Duodenal mucosa (tissue), 2 donors: Measurements from ENCODE around the gene CLEC9A.

Experiments
- H3K27ac ChIP-seq: one replicate; pipeline ENCODE4 v1.7.0; 2013; ENCODE audit warnings: low read depth, low read length
- H3K27me3 ChIP-seq, 2 donors: one replicate each; pipeline ENCODE4 v1.7.0; 2013; ENCODE audit warnings: low read length in 2 of 2, control low read depth in 1 of 2; ENCODE audit not compliant: insufficient read depth in 2 of 2, control insufficient read depth in 1 of 2
- H3K36me3 ChIP-seq, 2 donors: one replicate each; pipeline ENCODE4 v1.7.0; 2013; ENCODE audit warnings: low read length in 2 of 2, control low read depth in 1 of 2; ENCODE audit not compliant: insufficient read depth in 2 of 2, control insufficient read depth in 1 of 2
- H3K4me1 ChIP-seq, 2 donors: one replicate each; pipeline ENCODE4 v1.7.0; 2013; ENCODE audit warnings: low read length in 2 of 2, control low read depth in 1 of 2; ENCODE audit not compliant: insufficient read depth in 2 of 2, control insufficient read depth in 1 of 2
- H3K4me3 ChIP-seq, 2 donors: one replicate each; pipeline ENCODE4 v1.7.0; 2013; ENCODE audit warnings: low read length in 2 of 2, low read depth in 1 of 2
- H3K9ac ChIP-seq, 2 donors: one replicate each; pipeline ENCODE4 v1.7.0; 2013; ENCODE audit warnings: low read length in 2 of 2, low read depth in 1 of 2
- H3K9me3 ChIP-seq, 2 donors: one replicate each; pipeline ENCODE4 v1.7.0; 2013; ENCODE audit warnings: low read length in 2 of 2, control low read depth in 1 of 2; ENCODE audit not compliant: control insufficient read depth in 1 of 2

CLEC9A gene

DNA sequence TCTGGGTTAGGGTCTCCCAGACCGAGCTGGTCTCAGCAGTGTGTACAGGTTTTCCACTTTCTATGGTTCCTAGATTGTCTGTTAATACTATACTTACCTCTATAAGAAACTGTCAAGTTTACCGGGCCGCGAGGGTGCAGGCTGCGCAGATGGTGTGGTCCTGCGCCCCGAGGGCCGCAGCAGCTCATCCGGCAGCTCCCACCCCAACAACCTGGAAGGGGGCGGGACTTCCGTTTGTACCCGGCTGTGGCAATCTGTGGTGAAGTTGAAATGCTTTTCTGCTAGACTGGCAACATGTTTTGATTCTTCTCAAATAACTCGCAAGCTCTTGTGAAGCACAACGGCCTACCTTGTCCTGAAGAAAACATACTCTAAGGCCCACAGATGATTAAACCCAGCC is at the start of gene CLEC9A:
CLEC9A (plus strand) TSS at position 237 of the 400 bp plus-strand sequence. CDS start 22,006 bp downstream, outside the sequence.
- Histone ChIP-seq H3K4me3 (no peak within 1 kb of the TSS), H3K9me3 (no peaks in the 10 kb centered on the region), H3K4me1 (no peaks in the 10 kb centered on the region), H3K27ac (no peak within 1 kb of the TSS), H3K9ac (no peak within 1 kb of the TSS), H3K36me3 (no peaks in the 10 kb centered on the region), H3K27me3 (no peaks in the 10 kb centered on the region)

DNA sequence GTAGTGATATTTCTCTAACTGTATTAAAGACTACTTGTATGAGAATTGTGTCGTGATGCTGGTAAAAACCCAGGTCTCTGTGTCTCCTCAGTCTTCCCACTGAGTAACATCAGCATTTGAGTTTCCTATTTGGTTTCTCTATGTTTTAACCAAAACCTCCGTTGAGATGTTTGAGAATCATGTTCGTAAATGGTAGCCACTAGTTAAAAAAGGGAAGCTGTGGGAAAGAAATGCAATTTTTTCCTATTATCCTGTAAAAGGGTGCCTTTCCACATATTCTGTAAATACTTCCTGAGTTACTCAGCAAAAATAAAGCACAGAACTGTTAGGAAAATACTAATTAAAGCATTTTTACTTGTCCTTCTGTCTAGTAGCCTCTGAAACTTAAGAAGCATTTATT is 38.6 kb upstream of the CLEC9A start:
- Histone ChIP-seq H3K36me3 (no peaks in the 10 kb centered on the region), H3K4me3 (no peak overlapping the region), H3K27ac (no peak overlapping the region), H3K27me3 (no peaks in the 10 kb centered on the region), H3K4me1 (no peaks in the 10 kb centered on the region), H3K9me3 (no peaks in the 10 kb centered on the region), H3K9ac (no peak overlapping the region)

DNA sequence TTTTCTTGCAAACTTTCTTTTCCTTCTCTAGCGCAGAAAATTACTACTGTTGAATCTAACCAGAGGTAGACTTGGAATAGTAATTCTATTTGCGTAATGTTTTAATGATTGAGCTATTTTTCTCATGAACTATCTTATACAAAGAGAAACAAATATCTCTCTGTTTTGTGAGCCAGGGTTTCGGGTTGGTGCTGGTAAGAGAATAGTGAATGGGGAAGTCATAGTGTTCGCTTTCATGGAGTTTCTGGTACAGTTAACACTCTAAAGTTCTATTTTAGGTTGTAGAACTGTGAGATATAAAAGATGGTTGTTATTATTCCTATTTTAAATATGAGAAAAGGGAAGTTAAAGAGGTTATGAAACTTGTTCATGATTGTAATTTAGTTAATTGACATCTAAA is 38.2 kb upstream of the CLEC9A start:
- Histone ChIP-seq H3K27me3 (no peaks in the 10 kb centered on the region), H3K9ac (no peak overlapping the region), H3K27ac (no peak overlapping the region), H3K36me3 (no peaks in the 10 kb centered on the region), H3K4me3 (no peak overlapping the region), H3K4me1 (no peaks in the 10 kb centered on the region), H3K9me3 (no peaks in the 10 kb centered on the region)

DNA sequence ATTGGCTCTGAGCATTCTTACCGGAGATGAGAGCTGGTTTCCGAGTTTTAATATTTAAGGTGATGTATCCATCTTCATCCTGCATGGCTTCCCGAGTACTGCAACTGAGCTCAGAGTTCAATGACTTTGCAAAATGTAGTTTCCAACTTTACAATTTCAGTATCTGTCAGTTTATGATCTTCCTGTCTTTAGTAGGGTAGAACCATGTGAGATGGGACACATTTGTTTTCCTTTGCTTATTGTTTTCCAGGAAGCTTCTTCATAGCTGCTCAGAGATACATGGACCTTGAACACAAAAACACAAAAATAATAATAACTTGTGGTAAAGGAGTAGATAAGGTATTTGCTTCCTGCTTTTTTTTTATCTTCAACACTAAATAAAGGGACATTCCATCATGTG is 31.5 kb upstream of the CLEC9A start, which contains the start of gene CLEC1B:
CLEC1B (minus strand) TSS at position 106 of the 400 bp plus-strand sequence; CDS start at position 85, 21 bp downstream.
- no peaks in the 10 kb centered on the region for H3K36me3 ChIP-seq
- H3K9me3 ChIP-seq, result no peaks in the 10 kb centered on the region
- no peak within 1 kb of the TSS for H3K4me3 ChIP-seq
- H3K27ac ChIP-seq, result no peak within 1 kb of the TSS
- H3K4me1 ChIP-seq, result no peaks in the 10 kb centered on the region
- H3K27me3 ChIP-seq, result no peaks in the 10 kb centered on the region
- H3K9ac ChIP-seq, result no peak within 1 kb of the TSS

DNA sequence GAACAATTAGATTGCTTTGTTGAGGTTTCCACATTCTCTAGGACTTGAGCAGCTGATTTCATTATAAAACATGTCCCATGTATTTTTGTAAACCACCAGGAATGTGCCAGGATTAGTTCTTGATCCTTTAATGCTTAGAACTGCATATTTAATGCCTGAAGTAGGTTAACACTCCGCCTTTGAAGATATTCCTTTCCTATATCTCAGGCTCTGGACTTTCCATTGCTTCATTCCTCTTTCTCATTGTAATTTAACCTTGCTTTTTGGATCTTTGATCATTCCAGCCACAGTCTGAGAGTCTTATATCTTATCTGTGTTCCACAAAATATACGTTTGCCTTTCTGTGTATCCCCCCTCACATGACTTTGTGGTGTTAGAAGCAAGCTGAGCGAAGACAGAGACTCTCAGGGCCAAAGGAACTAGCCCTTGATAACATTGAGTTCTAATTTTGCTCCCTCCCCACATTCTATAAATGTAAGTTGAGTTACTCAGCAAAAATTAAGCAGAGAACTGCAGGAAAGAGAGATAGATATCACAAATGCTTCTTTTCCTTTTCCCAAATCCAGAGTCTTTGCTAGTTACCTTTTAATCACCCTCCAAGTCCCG is 29.2 kb upstream of the CLEC9A start:
- H3K4me3 ChIP-seq, result no peak overlapping the region
- no peaks in the 10 kb centered on the region for H3K27me3 ChIP-seq
- no peak overlapping the region for H3K9ac ChIP-seq
- H3K9me3 ChIP-seq, result no peaks in the 10 kb centered on the region
- no peak overlapping the region for H3K27ac ChIP-seq
- no peaks in the 10 kb centered on the region for H3K4me1 ChIP-seq
- no peaks in the 10 kb centered on the region for H3K36me3 ChIP-seq

DNA sequence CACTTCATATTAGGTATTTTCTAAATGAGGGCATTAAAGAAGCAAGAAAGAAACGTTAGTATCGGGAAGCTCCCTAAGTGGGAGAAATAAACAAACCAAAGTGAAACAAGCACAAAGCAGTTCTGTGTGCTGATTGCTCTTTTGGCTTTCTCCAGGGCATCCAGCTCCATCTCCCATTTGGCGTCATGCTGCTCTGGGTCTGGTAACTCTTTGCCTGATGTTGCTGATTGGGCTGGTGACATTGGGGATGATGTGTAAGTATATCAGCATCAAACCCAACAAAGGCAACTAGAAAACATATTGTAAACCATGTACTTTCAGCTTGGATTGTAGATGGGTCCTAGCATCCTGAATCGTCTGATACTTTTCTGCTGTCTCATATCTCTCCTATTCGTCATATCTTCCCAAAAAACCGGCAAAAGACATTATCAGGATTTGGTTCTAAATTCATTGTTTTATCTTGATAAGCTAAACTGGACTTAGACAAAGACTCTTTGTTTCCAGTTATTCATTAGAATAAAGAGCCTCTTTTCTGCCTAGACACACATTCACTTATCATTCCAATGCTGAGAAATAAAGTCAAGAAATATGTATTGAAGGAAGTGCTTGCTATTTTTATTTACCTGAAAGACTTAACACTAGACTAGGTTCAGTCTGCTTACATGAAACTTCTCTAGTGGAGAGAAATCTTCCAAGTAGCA is 17.7 kb upstream of the CLEC9A start:
- no peak overlapping the region for H3K9ac ChIP-seq
- H3K36me3 ChIP-seq, result no peaks in the 10 kb centered on the region
- H3K27ac ChIP-seq, result no peak overlapping the region
- H3K27me3 ChIP-seq, result no peaks in the 10 kb centered on the region
- H3K4me3 ChIP-seq, result no peak overlapping the region
- no peaks in the 10 kb centered on the region for H3K4me1 ChIP-seq
- H3K9me3 ChIP-seq, result no peaks in the 10 kb centered on the region

DNA sequence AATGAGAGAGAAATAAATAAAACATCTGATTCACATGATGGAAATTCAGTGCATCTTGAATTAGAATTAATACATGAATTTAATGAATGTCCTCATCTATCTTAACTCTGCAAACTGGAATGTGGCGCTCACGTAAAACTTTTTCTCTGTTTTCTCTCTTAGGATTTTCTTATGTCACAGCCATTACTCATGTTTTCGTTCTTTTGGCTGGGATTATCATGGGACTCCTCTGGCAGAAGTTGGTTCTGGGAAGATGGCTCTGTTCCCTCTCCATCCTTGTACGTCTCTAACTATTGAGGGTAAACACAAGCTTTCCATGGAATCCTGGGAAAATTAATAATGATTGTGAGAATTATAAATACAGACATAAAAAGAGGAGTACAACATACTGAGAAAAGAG is 15.0 kb upstream of the CLEC9A start:
- no peaks in the 10 kb centered on the region for H3K36me3 ChIP-seq
- no peaks in the 10 kb centered on the region for H3K9me3 ChIP-seq
- no peak overlapping the region for H3K27ac ChIP-seq
- H3K4me3 ChIP-seq, result no peak overlapping the region
- H3K27me3 ChIP-seq, result no peaks in the 10 kb centered on the region
- no peak overlapping the region for H3K9ac ChIP-seq
- no peaks in the 10 kb centered on the region for H3K4me1 ChIP-seq

DNA sequence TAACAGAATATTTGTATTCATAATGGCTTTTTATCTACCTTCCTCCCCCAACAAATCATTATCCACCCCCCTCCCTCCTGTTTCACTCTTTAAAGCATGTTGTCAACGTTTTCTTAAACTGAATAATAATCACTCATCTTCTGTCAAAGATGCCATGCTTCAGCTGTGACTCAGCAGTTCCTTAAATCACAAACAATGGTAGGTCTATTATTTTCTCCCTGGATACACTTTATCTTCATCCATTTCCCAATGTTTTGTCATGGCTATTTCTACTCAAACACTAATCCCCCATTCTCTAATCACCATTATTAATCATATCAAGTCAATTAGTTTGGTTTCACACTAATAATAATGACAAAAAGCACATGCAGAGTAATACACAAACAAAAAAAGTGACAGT is 13.6 kb upstream of the CLEC9A start:
- Histone ChIP-seq H3K27me3 (no peaks in the 10 kb centered on the region), H3K9ac (no peak overlapping the region), H3K36me3 (no peaks in the 10 kb centered on the region), H3K9me3 (no peaks in the 10 kb centered on the region), H3K4me1 (no peaks in the 10 kb centered on the region), H3K27ac (no peak overlapping the region), H3K4me3 (no peak overlapping the region)

DNA sequence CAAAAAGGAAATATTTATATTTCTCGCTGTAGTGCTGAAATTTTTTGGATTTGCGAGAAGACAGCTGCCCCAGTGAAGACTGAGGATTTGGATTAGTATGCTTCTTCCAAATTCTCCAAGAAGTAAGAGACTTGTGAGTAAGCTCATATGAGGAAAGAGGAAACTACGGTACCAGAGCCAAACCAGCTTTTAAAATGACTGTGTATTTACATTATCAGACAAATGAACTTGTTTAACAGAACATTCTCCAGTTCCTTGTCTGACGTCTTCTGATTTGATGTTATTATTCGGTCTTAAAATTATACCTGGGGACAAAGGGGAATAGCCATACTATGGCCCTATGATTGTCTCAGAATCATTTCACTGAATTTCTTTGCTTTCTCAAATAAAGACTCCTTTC is 12.1 kb upstream of the CLEC9A start:
- no peaks in the 10 kb centered on the region for H3K27me3 ChIP-seq
- H3K4me1 ChIP-seq, result no peaks in the 10 kb centered on the region
- H3K9me3 ChIP-seq, result no peaks in the 10 kb centered on the region
- no peak overlapping the region for H3K27ac ChIP-seq
- H3K9ac ChIP-seq, result no peak overlapping the region
- H3K36me3 ChIP-seq, result no peaks in the 10 kb centered on the region
- no peak overlapping the region for H3K4me3 ChIP-seq

DNA sequence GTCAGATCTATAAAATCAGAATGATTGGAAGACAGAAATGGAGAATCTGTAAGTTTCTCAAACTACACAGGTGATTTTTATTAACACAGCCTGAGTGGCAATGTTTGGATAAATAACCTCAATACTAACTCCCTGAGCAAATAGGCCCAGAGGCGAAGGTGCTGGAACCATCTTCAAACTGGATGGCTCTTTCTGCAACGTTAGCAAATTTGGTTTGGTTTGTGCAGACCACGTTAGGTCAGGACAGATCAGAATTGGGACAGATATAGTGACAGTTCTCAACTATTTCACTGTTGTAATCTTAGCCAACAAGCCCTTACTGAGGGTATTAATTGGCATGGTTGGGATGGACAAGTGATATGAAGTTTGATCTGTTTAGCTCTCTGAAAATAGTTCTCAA is 9.1 kb upstream of the CLEC9A start:
- no peak overlapping the region for H3K27ac ChIP-seq
- no peaks in the 10 kb centered on the region for H3K27me3 ChIP-seq
- H3K9ac ChIP-seq, result no peak overlapping the region
- no peak overlapping the region for H3K4me3 ChIP-seq
- no peaks in the 10 kb centered on the region for H3K36me3 ChIP-seq
- H3K9me3 ChIP-seq, result no peaks in the 10 kb centered on the region
- H3K4me1 ChIP-seq, result no peaks in the 10 kb centered on the region
